ENCODE data around the gene FITM1.

FITM1 gene

GRCh38 chr14:24126939-24127338, 3.5 kb upstream of the FITM1 start:
- Histone ChIP-seq H3K4me3 (ENCODE audit: low read length) (no peak overlapping the region), H3K9ac (ENCODE audit: low read depth, low read length) (no peak overlapping the region), H3K9me3 (replicated peaks; ENCODE audit: low read length) (no peaks in the 10 kb centered on the region), H3K4me2 (ENCODE audit: low read length) (no peak overlapping the region), H3K4me1 (ENCODE audit: control insufficient read depth, insufficient read depth, low read length) (peaks cover 14% of the 10 kb centered on the region), H3K27me3 (ENCODE audit: control insufficient read depth, insufficient read depth, low read length) (no peaks in the 10 kb centered on the region), H3K36me3 (ENCODE audit: insufficient read depth, low read length) (no peaks in the 10 kb centered on the region)

GRCh38 chr14:24127673-24128072, 2.8 kb upstream of the FITM1 start:
- H3K4me1 ChIP-seq (ENCODE audit: control insufficient read depth, insufficient read depth, low read length) = peaks cover 21% of the 10 kb centered on the region
- H3K4me2 ChIP-seq (ENCODE audit: low read length) = no peak overlapping the region
- no peaks in the 10 kb centered on the region for H3K27me3 ChIP-seq (ENCODE audit: control insufficient read depth, insufficient read depth, low read length)
- no peak overlapping the region for H3K9ac ChIP-seq (ENCODE audit: low read depth, low read length)
- H3K9me3 ChIP-seq (replicated peaks; ENCODE audit: low read length) = no peaks in the 10 kb centered on the region
- no peak overlapping the region for H3K4me3 ChIP-seq (ENCODE audit: low read length)
- H3K36me3 ChIP-seq (ENCODE audit: insufficient read depth, low read length) = no peaks in the 10 kb centered on the region

GRCh38 chr14:24129410-24129998, 955 bp upstream of the FITM1 start:
- H3K9ac ChIP-seq (ENCODE audit: low read depth, low read length) = no peak overlapping the region
- no peaks in the 10 kb centered on the region for H3K36me3 ChIP-seq (ENCODE audit: insufficient read depth, low read length)
- peaks cover 21% of the 10 kb centered on the region for H3K4me1 ChIP-seq (ENCODE audit: control insufficient read depth, insufficient read depth, low read length)
- no peaks in the 10 kb centered on the region for H3K9me3 ChIP-seq (replicated peaks; ENCODE audit: low read length)
- H3K27me3 ChIP-seq (ENCODE audit: control insufficient read depth, insufficient read depth, low read length) = no peaks in the 10 kb centered on the region
- no peak overlapping the region for H3K4me3 ChIP-seq (ENCODE audit: low read length)
- H3K4me2 ChIP-seq (ENCODE audit: low read length) = no peak overlapping the region

GRCh38 chr14:24130717-24131548, 474 bp downstream of the FITM1 start:
- H3K9ac ChIP-seq (ENCODE audit: low read depth, low read length) = no peak overlapping the region
- no peaks in the 10 kb centered on the region for H3K36me3 ChIP-seq (ENCODE audit: insufficient read depth, low read length)
- H3K4me1 ChIP-seq (ENCODE audit: control insufficient read depth, insufficient read depth, low read length) = peaks cover 25% of the 10 kb centered on the region
- no peaks in the 10 kb centered on the region for H3K27me3 ChIP-seq (ENCODE audit: control insufficient read depth, insufficient read depth, low read length)
- no peak overlapping the region for H3K4me2 ChIP-seq (ENCODE audit: low read length)
- H3K4me3 ChIP-seq (ENCODE audit: low read length) = no peak overlapping the region
- H3K9me3 ChIP-seq (replicated peaks; ENCODE audit: low read length) = no peaks in the 10 kb centered on the region

- no peaks in the 10 kb centered on the region for H3K27me3 ChIP-seq (ENCODE audit: control insufficient read depth, insufficient read depth, low read length)
- H3K9ac ChIP-seq (ENCODE audit: low read depth, low read length) = no peak overlapping the region
- no peaks in the 10 kb centered on the region for H3K9me3 ChIP-seq (replicated peaks; ENCODE audit: low read length)
- no peak overlapping the region for H3K4me3 ChIP-seq (ENCODE audit: low read length)
- peak overlapping the region; percentile 20 for H3K4me2 ChIP-seq (ENCODE audit: low read length)
- H3K4me1 ChIP-seq (ENCODE audit: control insufficient read depth, insufficient read depth, low read length) = peaks cover 27% of the 10 kb centered on the region
- no peaks in the 10 kb centered on the region for H3K36me3 ChIP-seq (ENCODE audit: insufficient read depth, low read length)
Measured at GRCh38 chr14:24131549-24131966, 1.1 kb downstream of the FITM1 start.

GRCh38 chr14:24132061-24132685, 1.7 kb downstream of the FITM1 start:
- Histone ChIP-seq H3K27me3 (ENCODE audit: control insufficient read depth, insufficient read depth, low read length) (no peaks in the 10 kb centered on the region), H3K9ac (ENCODE audit: low read depth, low read length) (no peak overlapping the region), H3K9me3 (replicated peaks; ENCODE audit: low read length) (no peaks in the 10 kb centered on the region), H3K4me1 (ENCODE audit: control insufficient read depth, insufficient read depth, low read length) (peaks cover 33% of the 10 kb centered on the region), H3K4me2 (ENCODE audit: low read length) (no peak overlapping the region), H3K4me3 (ENCODE audit: low read length) (no peak overlapping the region), H3K36me3 (ENCODE audit: insufficient read depth, low read length) (no peaks in the 10 kb centered on the region)

- H3K27me3 ChIP-seq (ENCODE audit: control insufficient read depth, insufficient read depth, low read length) = no peaks in the 10 kb centered on the region
- H3K4me1 ChIP-seq (ENCODE audit: control insufficient read depth, insufficient read depth, low read length) = peaks cover 33% of the 10 kb centered on the region
- no peaks in the 10 kb centered on the region for H3K9me3 ChIP-seq (replicated peaks; ENCODE audit: low read length)
- no peak overlapping the region for H3K4me2 ChIP-seq (ENCODE audit: low read length)
- H3K36me3 ChIP-seq (ENCODE audit: insufficient read depth, low read length) = peaks cover 8% of the 10 kb centered on the region
- no peak overlapping the region for H3K9ac ChIP-seq (ENCODE audit: low read depth, low read length)
- H3K4me3 ChIP-seq (ENCODE audit: low read length) = no peak overlapping the region
Measured at GRCh38 chr14:24132976-24133375, 2.5 kb downstream of the FITM1 start.

GRCh38 chr14:24133735-24134134, 3.3 kb downstream of the FITM1 start:
- Histone ChIP-seq H3K4me1 (ENCODE audit: control insufficient read depth, insufficient read depth, low read length) (peaks cover 33% of the 10 kb centered on the region), H3K4me2 (ENCODE audit: low read length) (no peak overlapping the region), H3K27me3 (ENCODE audit: control insufficient read depth, insufficient read depth, low read length) (no peaks in the 10 kb centered on the region), H3K36me3 (ENCODE audit: insufficient read depth, low read length) (peaks cover 15% of the 10 kb centered on the region), H3K4me3 (ENCODE audit: low read length) (no peak overlapping the region), H3K9ac (ENCODE audit: low read depth, low read length) (no peak overlapping the region), H3K9me3 (replicated peaks; ENCODE audit: low read length) (no peaks in the 10 kb centered on the region)

- Histone ChIP-seq H3K4me1 (ENCODE audit: control insufficient read depth, insufficient read depth, low read length) (peaks cover 38% of the 10 kb centered on the region), H3K4me3 (ENCODE audit: low read length) (peak overlapping the region; percentile 80), H3K4me2 (ENCODE audit: low read length) (peak overlapping the region; percentile 91), H3K9me3 (replicated peaks; ENCODE audit: low read length) (no peaks in the 10 kb centered on the region), H3K36me3 (ENCODE audit: insufficient read depth, low read length) (peaks cover 26% of the 10 kb centered on the region), H3K9ac (ENCODE audit: low read depth, low read length) (peak overlapping the region; percentile 92), H3K27me3 (ENCODE audit: control insufficient read depth, insufficient read depth, low read length) (no peaks in the 10 kb centered on the region)
Measured at GRCh38 chr14:24135584-24135833, 5.0 kb downstream of the FITM1 start.

GRCh38 chr14:24135834-24136683, 5.6 kb downstream of the FITM1 start, which contains the start of gene PSME1:
PSME1 (plus strand) TSS chr14:24136194; CDS start chr14:24136263, 69 bp downstream.
- Histone ChIP-seq H3K4me2 (ENCODE audit: low read length) (peak within 1 kb of the TSS; percentile 91), H3K4me1 (ENCODE audit: control insufficient read depth, insufficient read depth, low read length) (peaks cover 32% of the 10 kb centered on the region), H3K36me3 (ENCODE audit: insufficient read depth, low read length) (peaks cover 26% of the 10 kb centered on the region), H3K9me3 (replicated peaks; ENCODE audit: low read length) (no peaks in the 10 kb centered on the region), H3K4me3 (ENCODE audit: low read length) (peak within 1 kb of the TSS; percentile 80), H3K9ac (ENCODE audit: low read depth, low read length) (peak within 1 kb of the TSS; percentile 92), H3K27me3 (ENCODE audit: control insufficient read depth, insufficient read depth, low read length) (no peaks in the 10 kb centered on the region)

Data from skeletal muscle satellite cell (primary cell).